ENCODE data around the gene NCOA7.

DNA sequence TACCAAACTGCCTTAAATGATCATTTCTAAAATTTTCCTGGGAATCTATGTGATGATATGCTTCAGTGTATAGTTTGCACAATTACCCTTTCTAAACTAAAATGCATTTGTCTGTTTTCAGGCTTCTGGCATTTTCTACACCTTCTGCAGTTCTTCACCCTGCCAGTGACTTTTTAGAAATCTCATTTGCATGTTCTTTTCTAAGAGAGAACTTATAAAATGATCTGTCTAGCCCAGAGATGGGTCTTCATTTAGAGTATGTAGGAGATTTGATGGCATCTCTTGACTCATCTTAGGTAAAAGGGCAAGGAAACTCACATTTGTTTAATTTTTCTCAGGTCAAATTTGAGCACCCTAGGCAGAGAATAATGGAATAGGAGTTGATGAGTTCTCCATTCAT, 17.8 kb downstream of the NCOA7 start:
- TF ChIP-seq POLR2A (IDR thresholded peaks at IDR 0.05; ENCODE audit: low read depth, low read length) (no peak), TAF1 (IDR thresholded peaks at IDR 0.05; ENCODE audit: borderline replicate concordance, low read depth, low read length) (no peak)

Data from GM12892 (cell line).